RWPE1 (cell line): ENCODE results near the gene ATP6V0D1.
A peak's percentile ranks its signal among the peaks of the same experiment; 100 is the strongest.
"Not testable (repeated sequence)": the region's sequence is repeated elsewhere in the genome, so short reads cannot be mapped to it uniquely, and the experiment has no call there.

Experiments
- CTCF ChIA-PET: fragments of 350-600 bp; sonication (Branson Sonifier 250); formaldehyde crosslinking; extraction: SDS; loops from one replicate; lab custom pipeline; 2021; lab: Yijun Ruan, JAX
- POLR2A ChIA-PET: fragments of 400-600 bp; formaldehyde crosslinking; extraction: SDS; loops from one replicate; lab custom pipeline; 2020; ENCODE audit warnings: antibody characterized with exemption; ENCODE audit not compliant: low non-redundant PET; lab: Yijun Ruan, JAX
- DNase-seq: peaks from one replicate; pipeline ENCODE4 v3.0.0; 2012; ENCODE audit warnings: low spot score
- H3K27ac ChIP-seq: fragments of 450-650 bp; 2 replicates; pipeline ENCODE4 v1.5.1; 2017
- CTCF ChIP-seq: fragments of 450-650 bp; conservative IDR thresholded peaks from 2 replicates; pipeline ENCODE4 v1.5.1; 2017; ENCODE audit warnings: low read depth, mild to moderate bottlenecking

Gene ATP6V0D1

GRCh38 chr16:67506468-67506867, 25.5 kb upstream of the ATP6V0D1 start:
- CTCF ChIA-PET = interaction anchor here (1.1 to 2.0 kb wide), 2 partner anchors 12 to 15 kb away, joined by 4 to 12 read pairs; no protein-coding TSS in a partner anchor
- H3K27ac ChIP-seq = no peak overlapping the region
- POLR2A ChIA-PET = no interaction called here

GRCh38 chr16:67504031-67505021, 23.4 kb upstream of the ATP6V0D1 start:
- no peak for TF ChIP-seq CTCF
- peak overlapping the region; percentile 53 for H3K27ac ChIP-seq
- no peak for DNase-seq
- CTCF ChIA-PET = interaction anchor here (0.7 to 1.1 kb wide), 2 partner anchors 10 to 17 kb away, joined by 3 read pairs; no protein-coding TSS in a partner anchor
- POLR2A ChIA-PET = interaction anchor here (0.7 kb wide), 1 partner anchor 124 kb away, joined by 4 read pairs; no protein-coding TSS in a partner anchor

More at GRCh38 chr16:67506468-67506867, 25.5 kb upstream of the ATP6V0D1 start:
- no peak for DNase-seq
- TF ChIP-seq CTCF = no peak

- CTCF ChIA-PET = interaction anchor here (1.7 kb wide), 1 partner anchor 22 kb away, joined by 9 read pairs; no protein-coding TSS in a partner anchor
- no peak for DNase-seq
- no peak for TF ChIP-seq CTCF
- POLR2A ChIA-PET = no interaction called here
- H3K27ac ChIP-seq = no peak overlapping the region
Measured at GRCh38 chr16:67499106-67499505, 18.1 kb upstream of the ATP6V0D1 start.

- DNase-seq = no peak
- no peak for TF ChIP-seq CTCF
- POLR2A ChIA-PET = no interaction called here
- CTCF ChIA-PET = interaction anchor here (0.6 to 1.1 kb wide), 5 partner anchors 23 to 553 kb away, joined by 3 to 6 read pairs (median 4); no protein-coding TSS in a partner anchor
- H3K27ac ChIP-seq = no peak overlapping the region
Measured at GRCh38 chr16:67490335-67491096, 9.6 kb upstream of the ATP6V0D1 start.

GRCh38 chr16:67489401-67490083, 8.6 kb upstream of the ATP6V0D1 start:
- TF ChIP-seq CTCF = no peak
- POLR2A ChIA-PET = no interaction called here
- no peak overlapping the region for H3K27ac ChIP-seq
- CTCF ChIA-PET = interaction anchor here (0.6 to 1.0 kb wide), 2 partner anchors 54 to 178 kb away, joined by 3 to 6 read pairs; no protein-coding TSS in a partner anchor
- no peak for DNase-seq

- H3K27ac ChIP-seq, POLR2A ChIA-PET, DNase-seq: not testable (repeated sequence)
- CTCF ChIA-PET = interaction anchor here (0.6 kb wide), 1 partner anchor 25 kb away, joined by 4 read pairs; no protein-coding TSS in a partner anchor
Measured at GRCh38 chr16:67487561-67487960, 6.6 kb upstream of the ATP6V0D1 start.
